Measurements from ENCODE around the gene DNER. TPM values are rescaled to one million over a fixed set of nuclear protein-coding genes. Genes with fewer than 3 reads are reported as not detected.

DNER gene
- total RNA-seq, 4 donors from 2014 or later, result 8.9 to 29.4 (median 19.5) TPM

DNA sequence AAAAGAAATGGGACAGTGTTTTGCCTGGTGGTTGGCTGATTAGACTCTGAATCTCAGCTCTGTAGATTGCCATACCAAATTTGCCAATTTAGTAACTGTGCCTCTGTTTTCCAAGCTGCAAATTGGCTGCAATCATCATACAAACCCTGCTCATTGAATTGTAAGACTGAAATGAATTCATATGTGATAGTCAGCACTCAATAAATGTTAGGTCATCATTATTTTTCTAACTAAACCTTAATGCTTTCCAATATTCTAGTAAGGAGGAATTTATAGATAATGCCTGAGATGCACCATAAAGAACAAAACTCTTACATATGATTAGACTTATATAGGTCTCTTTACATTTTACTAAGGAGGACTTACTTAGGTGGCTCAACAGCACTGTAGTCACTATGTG is 85.3 kb downstream of the DNER start:
- H3K4me1 ChIP-seq, result no peaks in the 10 kb centered on the region
- H3K27me3 ChIP-seq, result no peaks in the 10 kb centered on the region
- no peak for TF ChIP-seq EP300 (IDR thresholded peaks at IDR 0.05)
- TF ChIP-seq, protein P1, sequence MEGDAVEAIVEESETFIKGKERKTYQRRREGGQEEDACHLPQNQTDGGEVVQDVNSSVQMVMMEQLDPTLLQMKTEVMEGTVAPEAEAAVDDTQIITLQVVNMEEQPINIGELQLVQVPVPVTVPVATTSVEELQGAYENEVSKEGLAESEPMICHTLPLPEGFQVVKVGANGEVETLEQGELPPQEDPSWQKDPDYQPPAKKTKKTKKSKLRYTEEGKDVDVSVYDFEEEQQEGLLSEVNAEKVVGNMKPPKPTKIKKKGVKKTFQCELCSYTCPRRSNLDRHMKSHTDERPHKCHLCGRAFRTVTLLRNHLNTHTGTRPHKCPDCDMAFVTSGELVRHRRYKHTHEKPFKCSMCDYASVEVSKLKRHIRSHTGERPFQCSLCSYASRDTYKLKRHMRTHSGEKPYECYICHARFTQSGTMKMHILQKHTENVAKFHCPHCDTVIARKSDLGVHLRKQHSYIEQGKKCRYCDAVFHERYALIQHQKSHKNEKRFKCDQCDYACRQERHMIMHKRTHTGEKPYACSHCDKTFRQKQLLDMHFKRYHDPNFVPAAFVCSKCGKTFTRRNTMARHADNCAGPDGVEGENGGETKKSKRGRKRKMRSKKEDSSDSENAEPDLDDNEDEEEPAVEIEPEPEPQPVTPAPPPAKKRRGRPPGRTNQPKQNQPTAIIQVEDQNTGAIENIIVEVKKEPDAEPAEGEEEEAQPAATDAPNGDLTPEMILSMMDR (IDR thresholded peaks at IDR 0.05), result no peak
- TF ChIP-seq POLR2A (IDR thresholded peaks at IDR 0.05), result no peak
- no peak for TF ChIP-seq POLR2AphosphoS5 (IDR thresholded peaks at IDR 0.05)
- no peak for DNase-seq (ENCODE audit: low spot score in 2 of 2)
- no peaks in the 10 kb centered on the region for H3K9me3 ChIP-seq
- no peak overlapping the region for H3K4me3 ChIP-seq
- no peak overlapping the region for H3K27ac ChIP-seq
- no peaks in the 10 kb centered on the region for H3K36me3 ChIP-seq

DNA sequence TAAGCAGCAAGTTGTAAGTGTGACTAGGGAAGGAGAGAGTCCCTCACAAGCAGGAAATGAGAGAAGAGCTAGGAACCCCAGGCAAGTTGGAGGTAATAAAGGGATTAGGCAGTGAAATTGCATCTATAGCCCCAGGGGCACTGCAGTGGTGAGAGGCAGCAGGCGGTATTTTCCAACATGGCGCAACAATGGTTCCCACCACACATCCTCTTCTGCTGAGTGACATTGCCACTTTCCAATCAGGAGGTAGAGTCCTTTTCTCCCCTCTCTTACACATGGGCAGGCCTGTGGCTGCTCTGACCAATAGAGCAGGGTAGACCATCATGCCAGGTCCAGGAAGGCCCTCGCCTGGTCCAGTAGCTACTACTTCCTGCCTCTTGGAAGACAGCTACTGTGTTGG is 86.6 kb downstream of the DNER start:
- WGBS, result 64% methylated on average over 3 of the region's 3 CpGs
- no peak for TF ChIP-seq EP300 (IDR thresholded peaks at IDR 0.05)

DNA sequence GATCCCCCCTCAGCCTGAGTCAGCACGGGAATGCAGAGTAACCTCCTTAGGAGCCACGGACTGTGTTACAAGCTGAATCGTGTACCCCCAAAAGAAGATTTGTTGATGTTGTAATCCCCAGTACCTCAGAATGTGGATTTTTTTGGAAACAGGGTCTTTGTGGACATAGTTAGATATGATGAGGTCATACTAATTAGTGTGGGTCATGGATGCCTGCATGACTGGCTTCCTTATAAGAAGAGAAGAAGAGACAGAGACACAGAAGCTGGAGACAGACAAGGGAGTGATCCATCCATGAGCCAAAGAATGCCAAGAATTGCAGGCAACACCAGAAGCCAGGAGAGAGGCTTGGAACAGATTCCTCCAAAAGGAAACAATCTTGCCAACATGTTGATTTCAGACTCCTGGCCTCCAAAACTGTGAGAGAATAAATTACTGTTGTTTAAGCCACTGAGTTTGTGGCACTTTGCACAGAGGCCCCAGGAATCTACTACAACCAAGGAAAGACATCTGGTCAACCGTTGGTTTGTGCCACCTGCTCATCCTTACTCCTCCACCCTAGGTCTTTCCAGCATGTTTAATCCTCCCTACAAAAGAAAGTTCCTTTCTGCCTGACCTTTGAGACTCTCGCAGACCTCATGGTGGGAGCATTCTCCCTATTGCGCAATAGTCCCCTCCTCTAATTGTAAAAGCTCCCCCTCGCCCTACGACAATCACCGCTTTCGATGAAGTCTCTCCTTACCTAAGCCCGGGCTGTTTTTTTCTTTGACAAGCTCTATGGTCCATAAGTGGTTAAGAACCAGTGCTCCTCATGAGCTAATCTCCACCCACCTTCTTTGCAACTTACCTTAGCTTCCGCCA is 91.6 kb downstream of the DNER start:
- Histone ChIP-seq H3K36me3 (no peaks in the 10 kb centered on the region), H3K4me1 (no peaks in the 10 kb centered on the region), H3K27ac (no peak overlapping the region), H3K4me3 (no peak overlapping the region), H3K9me3 (no peaks in the 10 kb centered on the region), H3K27me3 (no peaks in the 10 kb centered on the region)
- DNase-seq (ENCODE audit: low spot score in 2 of 2), result no peak
- TF ChIP-seq, protein P1 (IDR thresholded peaks at IDR 0.05), result no peak
- TF ChIP-seq EP300 (IDR thresholded peaks at IDR 0.05) (no peak), POLR2A (IDR thresholded peaks at IDR 0.05) (no peak), POLR2AphosphoS5 (IDR thresholded peaks at IDR 0.05) (no peak)
- WGBS, result 91% methylated on average over 12 of the region's 12 CpGs

More for the DNA sequence above, 86.6 kb downstream of the DNER start:
- no peaks in the 10 kb centered on the region for H3K27me3 ChIP-seq
- no peak for DNase-seq (ENCODE audit: low spot score in 2 of 2)
- no peaks in the 10 kb centered on the region for H3K4me1 ChIP-seq
- no peak overlapping the region for H3K27ac ChIP-seq
- no peaks in the 10 kb centered on the region for H3K9me3 ChIP-seq
- no peaks in the 10 kb centered on the region for H3K36me3 ChIP-seq
- no peak overlapping the region for H3K4me3 ChIP-seq

DNA sequence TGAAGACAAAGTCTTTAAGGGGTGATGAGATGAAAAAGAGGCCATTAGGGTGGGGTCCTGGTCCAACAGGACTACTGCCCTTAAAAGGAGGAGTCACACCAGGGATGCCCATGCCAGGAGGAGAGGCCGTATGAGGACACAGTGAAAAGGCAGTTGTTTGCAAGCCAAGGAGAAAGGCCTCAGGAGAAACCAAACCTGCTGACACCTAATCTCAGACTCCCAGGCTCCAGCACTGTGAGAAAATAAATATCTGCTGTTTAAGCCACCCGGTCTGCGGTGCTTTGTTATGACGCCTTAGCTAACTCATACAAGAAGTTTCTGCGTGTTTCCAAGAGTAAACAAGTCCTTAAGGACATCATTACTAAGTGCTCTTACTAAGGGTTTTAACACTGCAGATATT is 93.6 kb downstream of the DNER start:
- Histone ChIP-seq H3K27ac (no peak overlapping the region), H3K4me1 (no peaks in the 10 kb centered on the region), H3K36me3 (no peaks in the 10 kb centered on the region), H3K9me3 (no peaks in the 10 kb centered on the region), H3K4me3 (no peak overlapping the region), H3K27me3 (no peaks in the 10 kb centered on the region)
- no peak for TF ChIP-seq EP300 (IDR thresholded peaks at IDR 0.05)
- TF ChIP-seq POLR2AphosphoS5 (IDR thresholded peaks at IDR 0.05), result no peak
- TF ChIP-seq, protein P1 (IDR thresholded peaks at IDR 0.05), result no peak
- no peak for TF ChIP-seq POLR2A (IDR thresholded peaks at IDR 0.05)
- WGBS, result 64% methylated on average over 5 of the region's 5 CpGs
- DNase-seq (ENCODE audit: low spot score in 2 of 2), result no peak

DNA sequence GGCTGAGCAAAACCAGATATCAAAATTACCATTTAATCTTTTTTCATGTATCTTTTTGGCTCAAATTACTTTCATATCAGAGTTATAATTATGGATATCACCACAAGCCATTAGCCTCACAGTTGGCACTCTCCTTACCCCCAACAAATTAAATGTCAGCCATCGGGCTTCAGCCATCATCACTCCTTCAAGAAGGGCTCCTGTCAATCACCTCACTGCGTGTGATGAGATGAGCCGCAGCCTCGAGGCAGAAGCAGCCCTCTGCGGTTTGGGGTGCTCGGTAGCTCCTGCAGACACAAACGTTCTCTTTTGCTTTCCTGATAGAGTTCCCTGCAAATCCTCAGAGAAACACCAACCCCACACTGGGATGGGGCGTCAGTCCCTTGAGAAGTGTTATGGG is 94.1 kb downstream of the DNER start:
- no peaks in the 10 kb centered on the region for H3K9me3 ChIP-seq
- no peaks in the 10 kb centered on the region for H3K27me3 ChIP-seq
- TF ChIP-seq POLR2A (IDR thresholded peaks at IDR 0.05), result no peak
- TF ChIP-seq, protein P1 (IDR thresholded peaks at IDR 0.05), result no peak
- 78% methylated on average over 8 of the region's 8 CpGs for WGBS
- H3K27ac ChIP-seq, result no peak overlapping the region
- H3K4me1 ChIP-seq, result no peaks in the 10 kb centered on the region
- no peak for DNase-seq (ENCODE audit: low spot score in 2 of 2)
- H3K4me3 ChIP-seq, result no peak overlapping the region
- no peaks in the 10 kb centered on the region for H3K36me3 ChIP-seq
